Measurements from ENCODE around the gene FHL5.

FHL5 gene

GRCh38 chr6:96563853-96564252 lies 925 bp downstream of the FHL5 start:
- H3K27ac ChIP-seq: no peak overlapping the region
- CTCF ChIA-PET: no interaction called here
- POLR2A ChIA-PET (ENCODE audit: low non-redundant PET): no interaction called here
- TF ChIP-seq CTCF (conservative IDR thresholded peaks at IDR 0.05; ENCODE audit: low read depth): no peak
- DNase-seq (ENCODE audit: low spot score): no peak

- no peak for DNase-seq (ENCODE audit: low spot score)
- POLR2A ChIA-PET (ENCODE audit: low non-redundant PET): no interaction called here
Measured at GRCh38 chr6:96570053-96570452, 7.1 kb downstream of the FHL5 start.

GRCh38 chr6:96571551-96571950 lies 8.6 kb downstream of the FHL5 start:
- ChIA-PET POLR2A (ENCODE audit: low non-redundant PET) (no interaction called here), CTCF (no interaction called here)
- DNase-seq (ENCODE audit: low spot score): no peak
- no peak for TF ChIP-seq CTCF (conservative IDR thresholded peaks at IDR 0.05; ENCODE audit: low read depth)
- no peak overlapping the region for H3K27ac ChIP-seq

More at GRCh38 chr6:96570053-96570452, 7.1 kb downstream of the FHL5 start:
- CTCF ChIA-PET: interaction anchor here (0.5 kb wide), 1 partner anchor 1271 kb away, joined by 3 read pairs; no protein-coding TSS in a partner anchor
- no peak for TF ChIP-seq CTCF (conservative IDR thresholded peaks at IDR 0.05; ENCODE audit: low read depth)
- H3K27ac ChIP-seq: no peak overlapping the region

DNA sequence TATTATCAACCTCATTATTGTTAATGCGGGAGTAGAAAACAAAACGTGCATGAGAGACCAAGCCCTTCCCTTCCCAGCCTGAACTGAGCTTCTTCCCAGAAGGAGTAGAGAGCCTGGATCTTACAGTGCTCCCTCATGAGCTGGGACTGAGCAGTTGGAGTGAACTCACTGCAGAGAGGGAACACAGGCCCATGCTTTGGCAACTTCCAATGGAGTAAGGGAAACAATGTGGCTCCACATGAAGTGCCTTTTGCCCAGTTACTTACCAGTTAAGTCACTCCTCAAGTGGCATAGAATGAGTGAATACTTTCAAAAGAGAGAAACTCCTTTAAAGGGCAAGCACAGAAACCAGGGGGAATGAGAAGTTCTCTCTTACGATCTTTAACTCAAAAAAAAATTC lies 12.4 kb downstream of the FHL5 start:
- ChIA-PET CTCF (no interaction called here), POLR2A (ENCODE audit: low non-redundant PET) (no interaction called here)
- no peak for TF ChIP-seq CTCF (conservative IDR thresholded peaks at IDR 0.05; ENCODE audit: low read depth)
- DNase-seq (ENCODE audit: low spot score): no peak
- no peak overlapping the region for H3K27ac ChIP-seq

DNA sequence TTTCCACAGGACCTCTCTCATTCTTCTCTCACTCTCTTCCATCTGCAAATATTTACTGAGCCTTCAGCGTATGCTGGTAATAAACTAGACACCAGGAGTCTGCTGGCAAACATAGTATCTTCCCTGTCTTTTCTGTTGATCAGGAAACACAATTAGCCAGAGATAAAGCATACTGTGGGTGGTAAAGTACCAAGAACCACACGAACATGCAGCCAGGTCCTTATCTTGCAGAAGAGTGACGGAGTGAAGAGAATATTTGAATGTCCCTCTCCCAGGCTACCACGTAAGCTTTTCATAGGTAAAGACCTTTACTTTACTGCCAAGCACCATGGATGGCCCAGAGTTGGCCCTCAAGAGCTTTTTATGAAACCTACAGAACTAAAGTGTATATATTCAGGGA lies 13.3 kb downstream of the FHL5 start:
- ChIA-PET POLR2A (ENCODE audit: low non-redundant PET) (no interaction called here), CTCF (no interaction called here)
- H3K27ac ChIP-seq: no peak overlapping the region
- no peak for DNase-seq (ENCODE audit: low spot score)
- TF ChIP-seq CTCF (conservative IDR thresholded peaks at IDR 0.05; ENCODE audit: low read depth): no peak

DNA sequence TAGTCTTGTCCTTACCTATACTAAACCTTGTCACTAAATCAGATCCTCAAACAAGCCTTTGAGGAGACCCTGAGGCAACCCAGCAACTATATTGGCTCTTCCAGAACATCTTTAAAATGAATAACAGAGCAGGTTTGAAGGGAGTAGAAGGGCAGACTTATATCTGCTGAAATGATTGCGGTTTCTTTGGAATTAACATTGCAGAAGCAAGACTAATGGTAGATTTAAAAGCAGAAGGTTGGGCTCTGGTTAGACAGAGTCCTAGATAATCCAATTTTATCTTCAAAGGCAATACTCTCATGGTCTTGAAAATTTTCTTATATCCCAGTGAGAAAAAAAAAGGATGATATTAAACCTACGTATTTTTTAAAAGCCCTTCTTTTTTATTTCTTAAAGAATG lies 19.1 kb downstream of the FHL5 start:
- DNase-seq (ENCODE audit: low spot score): no peak
- CTCF ChIA-PET: no interaction called here
- H3K27ac ChIP-seq: no peak overlapping the region
- TF ChIP-seq CTCF (conservative IDR thresholded peaks at IDR 0.05; ENCODE audit: low read depth): no peak
- POLR2A ChIA-PET (ENCODE audit: low non-redundant PET): no interaction called here

DNA sequence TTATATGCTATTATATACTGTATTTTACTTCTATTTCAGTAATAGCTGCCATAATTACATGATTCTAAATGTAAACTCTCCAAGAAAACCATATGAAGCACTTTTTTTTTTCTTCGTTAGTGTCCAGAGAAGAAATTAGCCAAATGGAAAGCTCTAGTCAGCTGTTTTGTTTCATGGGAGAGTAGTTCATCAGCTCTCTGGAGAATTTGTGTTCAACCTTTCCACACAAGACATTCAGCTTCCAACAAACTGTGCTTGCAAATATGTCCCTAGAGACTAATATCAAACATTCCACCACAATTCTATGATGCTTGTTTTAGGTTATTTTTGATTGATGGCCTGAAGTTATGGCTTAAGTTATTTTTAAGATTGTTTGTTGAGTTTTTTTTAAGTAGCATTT lies 19.5 kb downstream of the FHL5 start:
- TF ChIP-seq CTCF (conservative IDR thresholded peaks at IDR 0.05; ENCODE audit: low read depth): no peak
- ChIA-PET CTCF (no interaction called here), POLR2A (ENCODE audit: low non-redundant PET) (no interaction called here)
- DNase-seq (ENCODE audit: low spot score): no peak
- H3K27ac ChIP-seq: no peak overlapping the region

Data from RWPE1 (cell line).